Activated CD8-positive, alpha-beta memory T cell treated with anti-CD3 and anti-CD28 coated beads for 24 hours (primary cell): ENCODE measurements around the gene TSHR.
"Not testable (repeated sequence)": the region's sequence is repeated elsewhere in the genome, so short reads cannot be mapped to it uniquely, and the experiment has no call there.

ENCODE experiments used
- DNase-seq: peaks from one replicate; pipeline ENCODE4 v3.0.0-alpha.2; 2020

The TSHR gene

GRCh38 chr14:81001447-81001846 lies 46.0 kb downstream of the TSHR start:
- DNase-seq: no peak

DNA sequence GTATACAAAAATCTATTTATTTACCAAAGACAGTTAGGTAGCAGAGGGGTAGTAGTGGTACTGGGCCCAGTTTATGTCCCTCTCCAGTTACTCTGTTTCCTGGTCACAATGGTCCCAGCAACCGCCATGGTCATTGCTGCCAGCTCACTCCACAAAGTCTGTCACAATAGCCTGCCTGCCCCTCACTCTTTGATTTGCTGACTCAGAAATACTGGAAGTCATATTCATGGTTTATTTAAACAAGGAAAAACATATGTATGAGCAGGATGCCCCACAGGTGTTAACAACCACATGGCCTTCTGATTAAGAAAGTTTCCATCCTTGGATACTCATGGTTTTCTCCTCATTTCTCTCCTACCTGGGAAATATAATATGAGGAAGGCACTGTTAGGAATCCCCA lies 49.2 kb downstream of the TSHR start:
- DNase-seq: no peak

GRCh38 chr14:81005540-81006228 lies 50.3 kb downstream of the TSHR start:
- no peak for DNase-seq

- DNase-seq: no peak
Measured at GRCh38 chr14:81006266-81006665, 50.8 kb downstream of the TSHR start.

DNA sequence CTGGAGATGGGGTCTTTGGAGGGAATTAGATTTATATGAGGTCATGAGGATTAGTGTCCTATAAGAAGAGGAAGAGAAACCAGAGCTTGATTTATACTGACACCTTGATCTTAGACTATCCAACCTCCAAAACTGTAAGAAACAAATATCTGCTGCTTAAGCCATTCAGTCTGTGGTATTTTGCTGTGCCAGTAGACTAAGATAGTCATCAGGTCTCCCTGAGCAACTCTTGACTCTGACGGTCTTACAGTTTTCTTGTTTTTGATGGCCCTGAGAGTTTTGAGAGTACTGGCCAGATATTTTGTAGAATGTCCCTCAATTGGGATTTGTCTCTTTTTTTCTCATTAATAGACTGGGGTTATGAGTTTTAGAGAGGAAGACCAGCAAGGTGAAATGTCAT lies 51.7 kb downstream of the TSHR start:
- DNase-seq: no peak

- no peak for DNase-seq
Measured at GRCh38 chr14:81009346-81009745, 53.9 kb downstream of the TSHR start.

DNA sequence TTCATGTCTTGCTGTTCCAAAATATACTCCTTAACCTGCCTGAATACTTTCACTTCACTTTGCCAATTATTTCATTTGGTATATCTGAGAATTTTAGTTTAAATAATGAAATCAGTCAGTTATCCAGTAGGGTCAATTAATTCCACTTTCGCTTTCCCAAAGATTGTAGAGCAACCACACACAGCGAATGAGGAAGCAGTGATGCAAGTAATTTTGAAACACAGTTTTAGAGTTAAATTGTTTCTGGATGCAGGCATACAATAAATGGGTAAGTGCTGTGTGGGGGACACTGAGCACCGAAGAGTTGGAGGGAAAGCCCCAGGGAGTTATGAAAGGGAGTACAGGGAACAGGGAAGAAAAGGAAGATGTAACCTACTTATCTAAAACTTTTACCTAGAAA lies 62.8 kb downstream of the TSHR start:
- no peak for DNase-seq

DNA sequence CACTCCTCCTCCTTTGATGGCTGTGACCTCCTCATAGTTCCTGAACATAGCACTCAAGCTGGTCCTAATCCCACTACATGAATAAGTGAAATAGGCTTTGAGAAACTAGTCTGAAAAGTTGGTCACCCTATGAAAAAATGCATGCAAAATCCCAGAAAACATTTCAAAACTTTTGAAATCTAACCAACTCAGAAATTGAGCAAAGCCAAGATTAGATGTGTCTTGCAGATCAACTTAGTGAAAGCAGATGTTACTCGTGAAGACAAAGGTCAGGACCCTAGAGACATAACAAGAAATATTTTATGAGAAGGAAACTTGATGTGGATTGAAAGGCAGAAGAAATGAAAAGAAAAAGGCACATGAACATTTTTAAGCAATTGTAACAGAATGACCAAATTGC lies 63.3 kb downstream of the TSHR start:
- no peak for DNase-seq

DNA sequence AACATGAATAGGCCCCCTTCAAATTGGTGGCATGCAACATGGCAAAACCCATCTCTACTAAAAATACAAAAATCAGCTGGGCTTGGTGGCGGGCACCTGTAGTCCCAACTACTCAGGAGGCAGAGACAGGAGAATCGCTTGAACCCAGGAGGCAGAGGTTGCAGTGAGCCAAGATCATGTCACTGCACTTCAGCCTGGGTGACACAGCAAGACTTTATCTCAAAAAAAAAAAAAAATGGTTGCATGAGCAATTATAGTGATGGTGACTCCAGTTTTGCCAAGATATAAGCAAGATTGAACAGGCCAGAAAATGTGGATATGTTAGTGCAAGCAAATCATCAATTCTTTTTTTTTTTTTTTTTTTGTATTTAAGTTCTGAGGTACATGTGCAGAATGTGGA lies 63.7 kb downstream of the TSHR start:
- not testable (repeated sequence) for DNase-seq

DNA sequence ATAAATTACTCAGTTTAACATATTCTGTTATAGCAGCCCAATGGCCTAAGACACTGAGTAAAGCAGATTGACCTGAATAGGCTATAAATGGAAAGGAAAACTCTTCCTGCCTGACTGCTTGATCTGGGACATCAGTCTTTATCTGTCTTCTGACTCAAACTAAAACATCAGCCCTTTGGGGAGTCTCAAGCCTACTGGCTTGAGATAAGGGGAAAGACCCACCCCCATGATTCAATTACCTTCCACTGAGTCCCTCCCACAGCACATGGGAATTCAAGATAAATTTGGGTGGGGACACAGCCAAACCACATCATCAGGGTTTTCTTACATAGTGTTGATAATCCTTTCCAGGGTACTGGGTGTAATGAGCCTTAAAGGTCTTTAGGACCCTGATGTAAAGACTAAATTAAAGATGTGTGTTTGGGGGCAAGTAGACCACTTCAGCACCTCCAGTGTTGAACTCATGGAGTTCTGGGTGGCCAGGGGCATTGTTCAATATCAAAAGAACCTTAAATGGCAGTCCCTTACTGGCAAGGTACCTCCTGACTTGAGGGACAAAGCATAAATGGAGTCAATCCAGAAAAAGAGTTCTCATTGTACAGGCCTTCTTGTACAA lies 67.8 kb downstream of the TSHR start:
- DNase-seq: no peak

DNA sequence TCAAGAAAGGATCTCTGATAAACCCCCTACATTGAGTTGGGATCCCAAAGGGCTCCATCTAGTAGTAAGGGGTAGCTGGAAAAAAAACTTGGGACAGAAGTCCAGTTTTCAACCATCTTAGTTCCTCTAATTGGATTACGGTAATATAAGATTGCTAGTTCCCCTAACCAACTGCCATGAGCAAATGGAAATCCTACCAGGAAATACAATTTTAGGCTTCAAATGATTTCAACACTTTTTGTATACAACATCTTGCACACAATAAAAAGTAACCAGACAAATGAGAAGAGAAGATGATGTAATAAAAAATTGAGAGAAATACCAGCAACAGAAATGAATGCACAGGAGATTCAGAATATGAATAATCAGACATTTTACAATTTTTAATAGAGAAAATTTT lies 73.0 kb downstream of the TSHR start:
- no peak for DNase-seq

GRCh38 chr14:81031488-81031887 lies 76.1 kb downstream of the TSHR start:
- no peak for DNase-seq

DNA sequence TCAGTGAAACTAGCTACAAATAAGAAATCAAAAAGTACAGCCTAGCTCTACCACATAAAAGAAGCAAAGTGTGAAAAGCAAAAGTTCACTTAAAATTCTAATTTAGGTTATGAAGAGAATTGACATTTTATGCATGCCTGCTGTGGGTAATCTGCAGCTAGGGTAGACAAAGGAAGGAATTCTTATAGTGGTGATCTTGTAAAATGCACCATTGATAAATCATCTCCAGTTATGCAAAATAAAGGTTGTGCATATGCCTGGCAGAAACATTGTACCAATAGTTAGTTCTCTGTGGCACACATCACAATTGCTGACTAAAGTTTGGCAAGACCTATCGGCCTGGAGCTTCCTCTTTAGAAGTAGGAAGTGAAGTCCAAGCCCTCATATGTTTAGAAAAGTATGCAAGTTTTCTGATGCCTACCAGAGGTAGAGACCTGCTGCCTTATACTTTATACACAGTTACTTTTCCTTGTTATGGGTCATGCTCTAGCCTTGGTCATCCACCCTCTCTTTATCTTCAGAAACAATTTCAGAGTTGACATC lies 78.3 kb downstream of the TSHR start:
- DNase-seq: no peak

DNA sequence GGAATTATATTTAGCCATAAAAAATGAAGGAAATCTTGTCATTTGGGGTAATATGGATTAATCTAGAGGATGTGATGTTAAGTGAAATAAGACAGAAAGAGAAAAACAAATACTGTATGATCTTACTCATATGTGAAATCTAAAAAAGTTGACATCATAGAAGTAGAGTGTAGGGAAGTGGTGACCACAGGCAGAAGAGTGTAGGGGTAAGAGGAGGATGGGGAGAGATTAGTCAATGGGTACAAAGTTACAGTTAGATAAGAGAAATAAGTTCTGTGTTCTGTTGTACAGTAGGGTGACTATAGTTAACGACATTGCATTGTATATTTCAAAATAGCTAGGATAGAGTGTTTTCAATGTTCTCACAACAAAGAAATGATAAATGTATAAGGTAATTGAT lies 87.0 kb downstream of the TSHR start:
- DNase-seq: no peak

DNA sequence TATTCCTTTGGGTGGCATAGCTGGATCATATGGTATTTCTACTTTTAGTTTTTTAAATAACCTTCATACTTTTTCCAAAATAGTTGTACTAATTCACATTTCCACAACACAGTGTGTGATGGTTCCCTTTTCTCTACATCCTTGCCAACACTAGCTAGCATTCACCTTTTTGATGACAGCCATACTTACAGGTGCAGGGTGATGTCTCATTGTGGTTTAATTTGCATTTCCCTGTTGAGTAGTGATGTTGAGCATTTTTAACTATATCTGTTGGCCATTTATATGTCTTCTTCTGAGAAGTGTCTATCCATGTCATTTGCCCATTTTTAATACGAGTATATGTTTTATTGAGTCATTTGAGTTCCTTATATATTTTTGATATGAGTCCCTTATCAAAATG lies 96.1 kb downstream of the TSHR start:
- no peak for DNase-seq

DNA sequence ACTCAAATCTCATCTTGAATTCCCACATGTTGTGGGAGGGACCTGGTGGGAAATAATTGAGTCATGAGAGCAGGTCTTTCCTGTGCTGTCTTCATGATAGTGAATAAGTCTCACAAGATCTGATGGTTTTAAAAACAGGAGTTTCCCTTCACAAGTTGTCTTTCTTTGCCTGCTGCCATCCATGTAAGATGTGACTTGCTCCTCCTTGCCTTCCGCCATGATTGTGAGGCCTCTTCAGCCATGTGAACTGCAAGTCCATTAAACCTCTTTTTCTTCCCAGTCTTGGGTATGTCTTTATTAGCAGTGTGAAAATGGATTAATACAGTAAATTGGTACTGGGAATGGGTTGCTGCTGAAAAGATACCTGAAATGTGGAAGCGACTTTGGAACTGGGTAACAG lies 98.6 kb downstream of the TSHR start:
- DNase-seq: not testable (repeated sequence)

DNA sequence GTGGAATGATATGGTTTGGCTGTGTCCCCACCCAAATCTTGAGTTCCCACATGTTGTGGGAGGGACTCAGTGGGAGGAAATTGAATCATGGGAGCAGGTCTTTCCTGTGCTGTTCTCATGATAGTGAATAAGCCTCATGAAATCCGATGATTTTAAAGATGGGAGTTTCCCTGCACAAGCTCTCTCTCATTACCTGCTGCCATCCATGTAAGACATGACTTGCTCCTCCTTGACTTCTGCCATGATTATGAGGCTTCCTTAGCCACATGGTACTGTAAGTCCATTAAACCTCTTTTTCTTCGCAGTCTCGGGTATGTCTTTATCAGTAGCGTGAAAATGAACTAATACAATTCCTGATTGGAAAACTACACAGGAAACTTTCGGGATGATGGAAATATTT lies 100.5 kb downstream of the TSHR start:
- DNase-seq: no peak

GRCh38 chr14:81062380-81062779 lies 107.0 kb downstream of the TSHR start:
- DNase-seq: no peak

DNA sequence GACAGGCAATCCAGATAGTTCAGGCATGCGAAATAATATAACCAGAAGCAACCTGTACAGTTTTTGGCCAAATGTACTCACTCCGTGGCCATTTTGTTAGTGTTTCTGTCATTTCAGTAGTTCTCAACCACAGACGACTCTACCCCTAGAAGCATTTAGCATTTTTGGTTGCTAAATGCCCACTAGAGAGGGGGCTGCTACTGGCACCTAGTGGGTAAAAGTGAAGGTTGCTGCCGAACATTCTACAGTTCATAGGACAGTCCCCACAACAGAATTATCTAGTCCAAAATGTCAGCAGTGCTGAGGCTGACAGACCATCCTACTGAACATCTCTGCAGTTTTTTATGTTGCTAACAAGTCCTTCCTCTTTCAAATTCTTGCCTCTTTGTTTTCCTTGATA lies 107.4 kb downstream of the TSHR start:
- DNase-seq: no peak

DNA sequence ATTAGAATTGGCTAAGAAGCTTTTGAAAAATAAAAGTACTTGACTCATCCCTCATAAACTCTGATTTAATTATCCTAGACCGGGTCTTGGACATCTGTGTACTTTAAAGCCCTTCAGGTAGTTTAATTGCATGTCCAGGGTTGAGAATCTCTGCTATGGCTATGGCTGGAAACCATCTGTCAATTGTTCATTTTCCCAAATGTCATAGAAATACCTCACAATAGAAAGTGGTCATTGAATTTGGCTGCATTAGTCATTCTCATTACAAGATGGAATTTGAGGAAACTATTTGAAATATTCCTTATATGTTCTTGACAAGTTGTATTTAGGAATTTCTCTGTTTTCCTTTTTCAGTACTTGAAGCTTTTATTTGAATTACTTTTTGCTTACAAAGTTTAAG lies 111.3 kb downstream of the TSHR start:
- no peak for DNase-seq

DNA sequence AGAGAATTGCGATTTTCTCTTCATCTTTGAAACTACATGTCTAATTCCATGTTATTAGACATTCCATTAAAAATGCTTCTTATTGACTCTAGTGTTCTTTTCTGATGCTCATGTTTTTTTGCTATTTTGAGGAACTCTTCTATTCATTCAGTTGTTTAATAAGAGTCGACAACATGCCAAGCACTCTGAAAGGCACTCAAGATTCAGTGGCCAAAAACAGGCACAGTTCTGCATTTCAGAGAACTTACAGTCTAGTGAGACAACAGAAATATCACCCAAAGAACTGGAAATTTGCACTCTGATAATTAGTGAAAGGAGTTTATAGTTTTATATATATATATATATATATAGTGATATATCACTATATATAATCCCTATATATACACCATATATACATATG lies 111.7 kb downstream of the TSHR start:
- no peak for DNase-seq

- no peak for DNase-seq
Measured at GRCh38 chr14:81068176-81068782, 112.9 kb downstream of the TSHR start.

DNA sequence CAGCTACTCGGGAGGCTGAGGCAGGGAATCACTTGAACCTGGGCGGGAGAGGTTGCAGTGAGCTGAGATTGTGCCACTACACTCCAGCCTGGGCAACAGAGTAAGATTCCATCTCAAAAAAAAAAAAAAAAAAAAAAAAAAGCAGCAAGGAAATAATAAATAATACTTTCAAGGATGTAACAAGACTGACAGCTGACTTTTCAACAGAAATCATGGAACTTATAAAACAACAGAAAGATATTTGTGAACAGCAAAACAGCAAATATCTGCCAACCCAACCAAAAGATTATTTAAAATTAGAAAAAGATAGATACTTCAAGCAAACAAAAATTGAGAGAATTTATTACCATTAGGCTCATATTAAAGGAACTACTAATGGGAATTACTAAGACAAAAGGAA lies 115.1 kb downstream of the TSHR start:
- DNase-seq: no peak

- no peak for DNase-seq
Measured at GRCh38 chr14:81085596-81085995, 130.2 kb downstream of the TSHR start.
